Measurements from ENCODE around the gene DGUOK.

DNA sequence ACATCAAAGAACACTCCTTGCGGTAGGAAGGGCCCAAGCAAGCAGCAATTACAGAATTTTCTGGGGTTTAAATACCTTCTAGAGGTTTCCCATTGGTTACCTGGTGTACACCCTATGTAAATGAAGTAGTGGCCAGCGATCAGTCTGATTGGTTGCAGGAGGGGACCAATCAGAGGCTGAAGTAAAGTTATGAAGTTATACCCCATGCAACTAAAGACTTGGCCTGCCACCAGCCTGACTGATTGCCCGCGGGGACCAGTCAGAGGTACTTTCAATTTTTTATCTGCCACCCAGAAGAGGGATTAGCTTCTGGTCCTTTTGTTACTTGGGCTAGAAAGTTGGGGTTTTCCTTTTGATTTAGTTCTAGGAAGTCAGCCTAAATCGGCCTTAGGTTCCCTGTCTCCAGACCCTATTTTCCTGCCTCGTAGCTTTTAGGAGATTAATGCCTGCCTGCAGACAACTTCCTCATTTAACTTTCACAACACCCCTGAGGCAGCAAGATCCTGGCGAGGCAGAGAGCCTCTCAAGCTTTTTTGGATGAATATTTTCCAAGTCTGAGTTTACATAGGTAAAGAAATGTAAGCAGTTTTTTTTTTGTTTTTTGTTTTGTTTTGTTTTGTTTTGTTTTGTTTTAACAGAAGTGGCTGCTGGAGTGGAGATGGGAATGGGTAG, 1.5 kb upstream of the DGUOK start:
- no peak for TF ChIP-seq SMC3 (conservative IDR thresholded peaks at IDR 0.05; ENCODE audit: poor library complexity)
- TF ChIP-seq, protein P1, sequence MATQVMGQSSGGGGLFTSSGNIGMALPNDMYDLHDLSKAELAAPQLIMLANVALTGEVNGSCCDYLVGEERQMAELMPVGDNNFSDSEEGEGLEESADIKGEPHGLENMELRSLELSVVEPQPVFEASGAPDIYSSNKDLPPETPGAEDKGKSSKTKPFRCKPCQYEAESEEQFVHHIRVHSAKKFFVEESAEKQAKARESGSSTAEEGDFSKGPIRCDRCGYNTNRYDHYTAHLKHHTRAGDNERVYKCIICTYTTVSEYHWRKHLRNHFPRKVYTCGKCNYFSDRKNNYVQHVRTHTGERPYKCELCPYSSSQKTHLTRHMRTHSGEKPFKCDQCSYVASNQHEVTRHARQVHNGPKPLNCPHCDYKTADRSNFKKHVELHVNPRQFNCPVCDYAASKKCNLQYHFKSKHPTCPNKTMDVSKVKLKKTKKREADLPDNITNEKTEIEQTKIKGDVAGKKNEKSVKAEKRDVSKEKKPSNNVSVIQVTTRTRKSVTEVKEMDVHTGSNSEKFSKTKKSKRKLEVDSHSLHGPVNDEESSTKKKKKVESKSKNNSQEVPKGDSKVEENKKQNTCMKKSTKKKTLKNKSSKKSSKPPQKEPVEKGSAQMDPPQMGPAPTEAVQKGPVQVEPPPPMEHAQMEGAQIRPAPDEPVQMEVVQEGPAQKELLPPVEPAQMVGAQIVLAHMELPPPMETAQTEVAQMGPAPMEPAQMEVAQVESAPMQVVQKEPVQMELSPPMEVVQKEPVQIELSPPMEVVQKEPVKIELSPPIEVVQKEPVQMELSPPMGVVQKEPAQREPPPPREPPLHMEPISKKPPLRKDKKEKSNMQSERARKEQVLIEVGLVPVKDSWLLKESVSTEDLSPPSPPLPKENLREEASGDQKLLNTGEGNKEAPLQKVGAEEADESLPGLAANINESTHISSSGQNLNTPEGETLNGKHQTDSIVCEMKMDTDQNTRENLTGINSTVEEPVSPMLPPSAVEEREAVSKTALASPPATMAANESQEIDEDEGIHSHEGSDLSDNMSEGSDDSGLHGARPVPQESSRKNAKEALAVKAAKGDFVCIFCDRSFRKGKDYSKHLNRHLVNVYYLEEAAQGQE (IDR thresholded peaks at IDR 0.05; ENCODE audit: borderline replicate concordance), result no peak
- TF ChIP-seq, protein P2, sequence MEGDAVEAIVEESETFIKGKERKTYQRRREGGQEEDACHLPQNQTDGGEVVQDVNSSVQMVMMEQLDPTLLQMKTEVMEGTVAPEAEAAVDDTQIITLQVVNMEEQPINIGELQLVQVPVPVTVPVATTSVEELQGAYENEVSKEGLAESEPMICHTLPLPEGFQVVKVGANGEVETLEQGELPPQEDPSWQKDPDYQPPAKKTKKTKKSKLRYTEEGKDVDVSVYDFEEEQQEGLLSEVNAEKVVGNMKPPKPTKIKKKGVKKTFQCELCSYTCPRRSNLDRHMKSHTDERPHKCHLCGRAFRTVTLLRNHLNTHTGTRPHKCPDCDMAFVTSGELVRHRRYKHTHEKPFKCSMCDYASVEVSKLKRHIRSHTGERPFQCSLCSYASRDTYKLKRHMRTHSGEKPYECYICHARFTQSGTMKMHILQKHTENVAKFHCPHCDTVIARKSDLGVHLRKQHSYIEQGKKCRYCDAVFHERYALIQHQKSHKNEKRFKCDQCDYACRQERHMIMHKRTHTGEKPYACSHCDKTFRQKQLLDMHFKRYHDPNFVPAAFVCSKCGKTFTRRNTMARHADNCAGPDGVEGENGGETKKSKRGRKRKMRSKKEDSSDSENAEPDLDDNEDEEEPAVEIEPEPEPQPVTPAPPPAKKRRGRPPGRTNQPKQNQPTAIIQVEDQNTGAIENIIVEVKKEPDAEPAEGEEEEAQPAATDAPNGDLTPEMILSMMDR (IDR thresholded peaks at IDR 0.05; ENCODE audit: poor library complexity, severe bottlenecking), result no peak
- TF ChIP-seq POLR2AphosphoS5 (IDR thresholded peaks at IDR 0.05), result no peak
- no peak for TF ChIP-seq RAD21 (conservative IDR thresholded peaks at IDR 0.05)
- TF ChIP-seq EZH2 (IDR thresholded peaks at IDR 0.05; ENCODE audit: borderline replicate concordance, insufficient read depth, low read length, poor library complexity, severe bottlenecking), result no peak

Measured in neural cell (in vitro differentiated cells).